Liver (tissue), 9 donors: ENCODE results near the gene NUP54. TPM values are rescaled to one million over a fixed set of nuclear protein-coding genes. Genes with fewer than 3 reads are reported as not detected.

Experiments
- DNase-seq: peaks from one replicate; pipeline ENCODE4 v3.0.0-alpha.2; 2017; ENCODE audit warnings: low spot score
- H3K27ac ChIP-seq, 2 donors: one replicate each; pipeline ENCODE4 v1.7.0; 2013; ENCODE audit warnings: inconsistent platforms in 2 of 2, low read length in 2 of 2, control low read depth in 1 of 2, low read depth in 1 of 2, mild to moderate bottlenecking in 1 of 2
- H3K27me3 ChIP-seq, 4 donors: one replicate each; pipeline versions ENCODE4 v1.6.1 to v1.7.0; 2013; ENCODE audit warnings: low read length in 3 of 4, inconsistent platforms in 1 of 4, mild to moderate bottlenecking in 1 of 4, moderate library complexity in 1 of 4; ENCODE audit not compliant: control insufficient read depth in 4 of 4, insufficient read depth in 4 of 4
- H3K36me3 ChIP-seq, 4 donors: one replicate each; pipeline versions ENCODE4 v1.6.1 to v1.7.0; 2013; ENCODE audit warnings: low read length in 3 of 4, mild to moderate bottlenecking in 3 of 4, low read depth in 1 of 4, moderate library complexity in 1 of 4; ENCODE audit not compliant: control insufficient read depth in 4 of 4, insufficient read depth in 3 of 4
- H3K4me1 ChIP-seq, 4 donors: one replicate each; pipeline versions ENCODE4 v1.6.1 to v1.7.0; 2013; ENCODE audit warnings: low read length in 3 of 4, mild to moderate bottlenecking in 3 of 4, moderate library complexity in 1 of 4; ENCODE audit not compliant: control insufficient read depth in 4 of 4, insufficient read depth in 4 of 4
- H3K4me3 ChIP-seq, 3 donors: one replicate each; pipeline versions ENCODE4 v1.6.1 to v1.7.0; 2013; ENCODE audit warnings: low read length in 3 of 3, control low read depth in 1 of 3, low read depth in 1 of 3, mild to moderate bottlenecking in 1 of 3
- H3K9ac ChIP-seq, 2 donors: one replicate each; pipeline ENCODE4 v1.7.0; 2013; ENCODE audit warnings: low read length in 2 of 2, mild to moderate bottlenecking in 2 of 2, moderate library complexity in 2 of 2, control low read depth in 1 of 2, low read depth in 1 of 2
- H3K9me3 ChIP-seq, 4 donors: one replicate each; pipeline versions ENCODE4 v1.6.1 to v1.7.0; 2013; ENCODE audit warnings: low read length in 3 of 4; ENCODE audit not compliant: control insufficient read depth in 4 of 4
- ATF3 ChIP-seq: IDR thresholded peaks from 2 replicates; pipeline ENCODE4 v1.6.1; 2016; ENCODE audit warnings: antibody characterized with exemption
- CTCF ChIP-seq: fragments of 150-350 bp; IDR thresholded peaks from 2 replicates; pipeline ENCODE4 v1.5.1; 2017; ENCODE audit warnings: improper control_type of control experiment, low read depth, low read length; ENCODE audit not compliant: missing input control
- EGR1 ChIP-seq, 2 donors: IDR thresholded peaks; 2 replicates each; pipeline ENCODE4 v1.6.1; 2016 to 2018; ENCODE audit warnings: antibody characterized with exemption in 2 of 2, low read depth in 2 of 2
- FOXA1 ChIP-seq: IDR thresholded peaks from 2 replicates; pipeline ENCODE4 v1.6.1; 2016; ENCODE audit warnings: antibody characterized with exemption
- FOXA2 ChIP-seq: IDR thresholded peaks from 2 replicates; pipeline ENCODE4 v1.6.1; 2016; ENCODE audit warnings: antibody characterized with exemption
- GABPA ChIP-seq, 2 donors: IDR thresholded peaks in 1 of 2; conservative IDR thresholded peaks in 1 of 2; 2 replicates each; pipeline ENCODE4 v1.6.1; 2016; ENCODE audit warnings: antibody characterized with exemption in 2 of 2, mild to moderate bottlenecking in 1 of 2, moderate library complexity in 1 of 2
- HNF4A ChIP-seq, 2 donors: conservative IDR thresholded peaks; 2 replicates each; pipeline ENCODE4 v1.6.1; 2016; ENCODE audit warnings: antibody characterized with exemption in 2 of 2, mild to moderate bottlenecking in 2 of 2
- HNF4G ChIP-seq: IDR thresholded peaks from 2 replicates; pipeline ENCODE4 v1.6.1; 2016; ENCODE audit warnings: antibody characterized with exemption
- JUND ChIP-seq, 2 donors: IDR thresholded peaks; 2 replicates each; pipeline ENCODE4 v1.6.1; 2016; ENCODE audit warnings: antibody characterized with exemption in 2 of 2
- MAX ChIP-seq: IDR thresholded peaks from 2 replicates; pipeline ENCODE4 v1.6.1; 2016; ENCODE audit warnings: antibody characterized with exemption
- NR2F2 ChIP-seq: IDR thresholded peaks from 2 replicates; pipeline ENCODE4 v1.6.1; 2016; ENCODE audit warnings: antibody characterized with exemption
- RAD21 ChIP-seq, 2 donors: IDR thresholded peaks; 2 replicates each; pipeline ENCODE4 v1.6.1; 2016; ENCODE audit warnings: antibody characterized with exemption in 2 of 2, mild to moderate bottlenecking in 2 of 2
- REST ChIP-seq: IDR thresholded peaks from 2 replicates; pipeline ENCODE4 v1.6.1; 2016; ENCODE audit warnings: antibody characterized with exemption, mild to moderate bottlenecking
- RXRA ChIP-seq, 2 donors: IDR thresholded peaks; 2 replicates each; pipeline ENCODE4 v1.6.1; 2017 to 2018; ENCODE audit warnings: antibody characterized with exemption in 2 of 2, mild to moderate bottlenecking in 1 of 2
- SP1 ChIP-seq: IDR thresholded peaks from 2 replicates; pipeline ENCODE4 v1.6.1; 2018; ENCODE audit warnings: antibody characterized with exemption, mild to moderate bottlenecking
- TAF1 ChIP-seq: conservative IDR thresholded peaks from 2 replicates; pipeline ENCODE4 v1.6.1; 2016; ENCODE audit warnings: antibody characterized with exemption, mild to moderate bottlenecking
- YY1 ChIP-seq: IDR thresholded peaks from 2 replicates; pipeline ENCODE4 v1.6.1; 2016; ENCODE audit warnings: antibody characterized with exemption, mild to moderate bottlenecking
- ZBTB33 ChIP-seq: IDR thresholded peaks from 2 replicates; pipeline ENCODE4 v1.6.1; 2016; ENCODE audit warnings: antibody characterized with exemption
- WGBS: extraction: QIAGEN DNeasy Blood & Tissue Kit; methylation state at CpG from one replicate; pipeline ENCODE4 v1.1.7; 2013; 5-methylcytosine and 5-hydroxymethylcytosine counted together
- polyA plus RNA-seq, 2 donors: library from polyadenylated mRNA; stranded (reverse) in 1 of 2; unstranded in 1 of 2; fragments of 200-250 nt in 1 of 2; fragments of >200 nt in 1 of 2; fragmentation: Nextera tagmentation in 1 of 2; extraction: Ambion mirVana in 1 of 2; gene quantifications; one replicate each; pipeline versions ENCODE4 v1.2.1 to v1.2.3, GENCODE V29; 2013 to 2015
- total RNA-seq, 2 donors: library from RNA; depleted of rRNA; stranded (reverse); fragments of >200 nt; gene quantifications; one replicate each; pipeline ENCODE4 v1.2.3, GENCODE V29; 2014
- donor health status: healthy.
- donor health status: healthy.
- donor health status: healthy.
- donor health status: healthy.
- donor health status: healthy.

The NUP54 gene
- total and polyA plus RNA-seq, 4 donors, result 8.3 to 29.3 (median 16.5) TPM

- H3K4me1 ChIP-seq, result no peaks in the 10 kb centered on the region
- no peak overlapping the region for H3K4me3 ChIP-seq
- DNase-seq, result no peak
- H3K36me3 ChIP-seq, result peaks cover 12 to 51% (median 44%) of the 10 kb centered on the region in 4 donors
- H3K27ac ChIP-seq, result no peak overlapping the region
- no peaks in the 10 kb centered on the region for H3K9me3 ChIP-seq
- H3K27me3 ChIP-seq, result no peaks in the 10 kb centered on the region
- TF ChIP-seq REST (no peak), FOXA1 (no peak), TAF1 (no peak), MAX (no peak), EGR1 (IDR thresholded peaks at IDR 0.05; ENCODE audit: low read depth in 2 of 2) (no peak), HNF4A (conservative IDR thresholded peaks at IDR 0.05) (no peak)
- no peak overlapping the region for H3K9ac ChIP-seq
- WGBS, result 48% methylated on average over 2 of the region's 2 CpGs
Observed at GRCh38 chr4:76160355-76160754, 12.2 kb upstream of the NUP54 start.

GRCh38 chr4:76156635-76157034 lies 8.4 kb upstream of the NUP54 start:
- Histone ChIP-seq H3K36me3 (peaks cover 0 to 21% (median 19%) of the 10 kb centered on the region in 4 donors), H3K27me3 (no peaks in the 10 kb centered on the region), H3K4me3 (no peak overlapping the region), H3K9ac (no peak overlapping the region), H3K4me1 (no peaks in the 10 kb centered on the region), H3K9me3 (no peaks in the 10 kb centered on the region), H3K27ac (no peak overlapping the region)
- TF ChIP-seq SP1 (no peak), FOXA1 (no peak), CTCF (no peak), HNF4A (conservative IDR thresholded peaks at IDR 0.05) (no peak), RAD21 (IDR thresholded peaks at IDR 0.05) (no peak), NR2F2 (no peak), MAX (no peak), TAF1 (no peak), ZBTB33 (no peak), EGR1 (IDR thresholded peaks at IDR 0.05; ENCODE audit: low read depth in 2 of 2) (no peak), REST (no peak), JUND (IDR thresholded peaks at IDR 0.05) (no peak), ATF3 (no peak), YY1 (no peak), HNF4G (no peak), RXRA (IDR thresholded peaks at IDR 0.05) (no peak), GABPA (IDR thresholded peaks at IDR 0.05 in 1 of 2, conservative IDR thresholded peaks at IDR 0.05 in 1 of 2) (no peak), FOXA2 (no peak)
- DNase-seq, result no peak
- WGBS, result 13% methylated on average over 2 of the region's 2 CpGs
